ENCODE measurements around the gene IRF9. TPM values are rescaled to one million over a fixed set of nuclear protein-coding genes. Genes with fewer than 3 reads are reported as not detected.
"Not testable (repeated sequence)": the region's sequence is repeated elsewhere in the genome, so short reads cannot be mapped to it uniquely, and the experiment has no call there.

Gene IRF9
- total RNA-seq, 1 donor: 112 TPM

GRCh38 chr14:24188251-24189058, 27.4 kb downstream of the IRF9 start, which contains the start of gene IPO4:
IPO4 (minus strand) TSS chr14:24188816; CDS start chr14:24188787, 29 bp downstream.
- peak; percentile 86 to 97 (median 97) for DNase-seq (ENCODE audit: low read depth in 2 of 3, low spot score in 2 of 3)

DNA sequence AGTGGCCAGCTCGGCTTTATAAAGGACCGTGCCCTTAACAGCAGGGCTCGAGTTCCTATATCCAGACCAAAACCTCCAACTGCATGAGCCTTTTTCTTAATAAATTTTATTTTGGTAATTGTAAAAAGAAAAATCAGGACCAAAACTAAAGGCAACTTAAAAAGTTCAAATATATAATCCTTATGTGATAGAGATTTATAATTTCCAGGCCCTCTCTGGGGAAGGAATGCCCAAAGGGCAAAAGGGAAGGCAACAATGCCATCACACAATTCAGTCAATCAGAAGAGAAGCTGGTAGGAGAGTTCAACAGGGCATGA, 28.0 kb downstream of the IRF9 start:
- DNase-seq (ENCODE audit: low read depth in 2 of 3, low spot score in 2 of 3): no peak

GRCh38 chr14:24189460-24189859, 28.4 kb downstream of the IRF9 start:
- DNase-seq (ENCODE audit: low read depth in 2 of 3, low spot score in 2 of 3): no peak

DNA sequence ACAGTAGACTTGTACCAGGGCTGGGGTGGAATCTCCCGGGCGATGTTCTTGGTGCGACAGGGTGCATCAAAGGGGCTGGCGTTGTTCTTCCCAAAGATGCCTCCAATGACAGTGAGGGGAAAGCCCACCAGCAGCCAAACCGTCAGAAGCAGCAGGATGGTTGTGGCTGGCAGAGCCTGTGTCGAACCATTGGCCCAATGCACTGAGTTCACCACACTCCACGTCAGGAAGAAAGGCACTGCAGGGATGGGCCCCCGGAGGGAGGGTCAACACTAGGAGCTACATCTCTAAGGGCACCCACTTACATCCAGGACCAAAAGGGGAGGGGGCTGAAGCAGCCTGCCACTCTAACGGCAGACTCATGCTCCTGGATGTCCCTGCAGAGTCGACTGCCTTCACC, 29.4 kb downstream of the IRF9 start:
- no peak for DNase-seq (ENCODE audit: low read depth in 2 of 3, low spot score in 2 of 3)

DNA sequence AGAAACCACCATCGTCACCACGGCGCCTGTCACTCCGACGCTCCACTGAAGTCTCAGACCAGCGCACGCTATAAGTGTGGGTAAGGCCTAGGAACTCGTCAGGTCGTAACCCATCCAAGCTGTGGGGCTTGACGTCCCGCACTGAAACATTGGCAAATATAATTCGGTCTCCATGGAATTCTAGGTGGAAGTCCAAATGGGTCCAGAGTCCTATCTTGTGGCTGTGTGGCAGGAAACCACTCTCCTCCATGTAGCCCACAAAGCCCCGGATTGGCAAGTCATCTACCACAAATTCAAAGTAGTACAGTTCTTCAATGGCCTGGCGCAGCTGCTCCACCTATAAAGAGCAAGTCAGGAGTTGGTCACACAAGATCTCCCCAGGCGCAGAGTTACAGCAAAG, 31.9 kb downstream of the IRF9 start:
- no peak for DNase-seq (ENCODE audit: low read depth in 2 of 3, low spot score in 2 of 3)

GRCh38 chr14:24194186-24194872, 33.3 kb downstream of the IRF9 start:
- no peak for DNase-seq (ENCODE audit: low read depth in 2 of 3, low spot score in 2 of 3)

DNA sequence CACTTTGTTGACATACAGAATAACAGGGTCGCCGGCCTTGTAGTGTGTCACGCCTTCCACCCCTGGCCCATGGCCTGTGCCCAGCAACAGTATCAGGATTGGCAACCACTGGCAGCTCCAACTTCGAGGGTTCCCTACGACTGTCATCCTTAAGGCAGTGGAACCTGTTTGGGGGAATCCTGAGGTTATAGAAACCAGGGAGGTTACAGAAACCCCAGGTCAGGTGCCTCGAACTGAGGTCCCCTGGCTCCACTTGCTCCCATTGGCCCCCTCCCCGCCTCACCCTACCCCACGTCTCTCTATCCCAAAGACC, 33.8 kb downstream of the IRF9 start:
- DNase-seq (ENCODE audit: low read depth in 2 of 3, low spot score in 2 of 3): no peak

- peak; percentile 80 to 92 (median 90) for DNase-seq (ENCODE audit: low read depth in 2 of 3, low spot score in 2 of 3)
These were observed 34.4 kb downstream of the IRF9 start, which contains the start of gene TM9SF1 for GRCh38 chr14:24195186-24196070. TM9SF1 (minus strand) TSS chr14:24195441; CDS start chr14:24195019, 422 bp downstream.

DNA sequence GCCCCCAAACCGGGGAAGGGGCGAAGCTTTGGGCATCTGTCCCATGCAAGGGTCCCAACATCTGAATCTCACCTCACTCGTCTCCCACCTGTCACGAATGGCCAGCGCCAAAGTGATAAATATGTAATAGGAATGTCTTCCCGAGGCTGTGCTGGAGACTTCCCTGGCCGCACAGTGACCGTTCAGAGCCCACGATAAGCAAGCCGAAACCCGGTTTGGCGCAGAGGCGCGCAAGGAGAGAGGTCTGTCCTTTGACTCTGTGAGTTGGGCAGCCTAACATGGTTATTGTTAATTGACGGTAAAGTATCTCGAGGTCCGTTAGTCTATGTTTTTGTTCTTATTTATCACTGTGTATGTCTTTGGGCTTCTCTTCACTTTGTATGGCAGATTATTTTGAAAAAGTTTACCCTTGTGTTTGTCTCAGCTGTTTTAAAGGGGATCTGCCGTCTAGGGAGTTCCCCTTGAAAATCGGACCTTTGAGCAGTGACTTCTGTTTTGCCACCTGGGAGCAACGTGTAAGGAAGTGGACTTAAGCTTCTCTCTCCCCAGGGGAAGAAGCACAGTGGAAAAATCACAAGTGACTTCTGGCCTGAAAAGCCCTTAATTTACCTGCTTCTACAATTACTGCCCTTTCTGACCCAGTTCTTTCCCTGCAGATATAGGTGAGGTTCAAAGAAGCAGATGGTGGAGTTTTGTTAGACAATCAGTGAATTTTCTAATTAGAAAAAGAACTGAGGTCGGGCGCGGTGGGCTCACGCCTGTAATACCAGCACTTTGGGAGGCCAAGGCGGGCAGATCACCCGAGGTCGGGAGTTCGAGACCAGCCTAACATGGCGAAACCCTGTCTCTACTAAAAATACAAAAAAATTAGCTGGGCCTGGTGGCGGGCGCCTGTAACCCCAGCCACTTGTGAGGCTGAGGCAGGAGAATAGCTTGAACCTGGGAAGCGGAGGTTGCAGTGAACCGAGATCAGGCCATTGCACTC, 35.3 kb downstream of the IRF9 start:
- peak in 1 of 3 donors; percentile 26 for DNase-seq (ENCODE audit: low read depth in 2 of 3, low spot score in 2 of 3)

GRCh38 chr14:24197056-24197450, 36.0 kb downstream of the IRF9 start:
- DNase-seq (ENCODE audit: low read depth in 2 of 3, low spot score in 2 of 3): no peak

DNA sequence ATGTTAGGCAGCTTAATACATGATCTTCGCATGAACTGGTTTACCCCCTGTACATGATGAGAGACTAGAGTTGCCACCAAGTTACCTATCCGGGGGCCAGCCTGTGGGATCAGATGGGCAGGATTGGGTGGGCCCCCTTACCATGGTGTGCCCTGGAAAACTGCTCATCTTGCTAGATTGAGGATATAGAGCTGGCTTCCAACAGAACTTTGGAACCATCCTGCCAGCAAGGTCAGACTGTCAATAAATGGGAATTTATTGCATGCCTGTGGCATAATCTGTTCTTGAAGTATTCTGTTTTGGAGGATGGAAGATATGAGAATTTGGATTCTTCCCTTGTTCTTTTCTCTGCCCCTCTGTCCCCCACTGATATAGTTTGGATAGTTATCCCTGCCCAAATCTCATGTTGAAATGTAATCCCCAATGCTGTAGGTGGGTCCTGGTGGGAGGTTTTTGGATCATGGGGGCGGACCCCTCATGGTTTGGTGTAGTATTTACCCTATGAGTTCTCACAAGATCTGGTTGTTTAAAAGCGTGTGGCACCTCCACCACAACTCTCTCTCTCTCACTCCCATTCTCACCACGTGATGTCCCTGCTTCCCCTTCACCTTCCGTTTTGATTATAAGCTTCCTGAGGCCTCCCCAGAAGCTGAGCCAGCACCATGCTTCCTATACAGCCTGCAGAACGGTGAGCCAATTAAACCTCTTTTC, 37.9 kb downstream of the IRF9 start:
- no peak for DNase-seq (ENCODE audit: low read depth in 2 of 3, low spot score in 2 of 3)

DNA sequence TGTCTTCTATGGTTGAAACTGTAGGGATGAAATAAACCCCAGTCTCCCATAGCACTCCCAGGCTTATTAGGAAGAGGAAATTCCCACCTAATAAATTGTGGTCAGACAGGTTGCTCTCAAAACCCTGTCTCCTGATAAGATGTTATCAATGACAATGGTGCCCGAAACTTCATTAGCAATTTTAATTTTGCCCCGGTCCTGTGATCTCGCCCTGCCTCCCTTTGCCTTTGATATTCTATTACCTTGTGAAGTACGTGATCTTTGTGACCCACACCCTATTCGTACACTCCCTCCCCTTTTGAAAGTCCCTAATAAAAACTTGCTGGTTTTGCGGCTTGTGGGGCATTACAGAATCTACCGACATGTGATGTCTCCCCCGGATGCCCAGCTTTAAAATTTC, 41.5 kb downstream of the IRF9 start:
- DNase-seq (ENCODE audit: low read depth in 2 of 3, low spot score in 2 of 3): not testable (repeated sequence)

- not testable (repeated sequence) for DNase-seq (ENCODE audit: low read depth in 2 of 3, low spot score in 2 of 3)
These were observed 42.3 kb downstream of the IRF9 start for GRCh38 chr14:24203249-24203886.

GRCh38 chr14:24204163-24205146, 43.4 kb downstream of the IRF9 start:
- DNase-seq (ENCODE audit: low read depth in 2 of 3, low spot score in 2 of 3): no peak

DNA sequence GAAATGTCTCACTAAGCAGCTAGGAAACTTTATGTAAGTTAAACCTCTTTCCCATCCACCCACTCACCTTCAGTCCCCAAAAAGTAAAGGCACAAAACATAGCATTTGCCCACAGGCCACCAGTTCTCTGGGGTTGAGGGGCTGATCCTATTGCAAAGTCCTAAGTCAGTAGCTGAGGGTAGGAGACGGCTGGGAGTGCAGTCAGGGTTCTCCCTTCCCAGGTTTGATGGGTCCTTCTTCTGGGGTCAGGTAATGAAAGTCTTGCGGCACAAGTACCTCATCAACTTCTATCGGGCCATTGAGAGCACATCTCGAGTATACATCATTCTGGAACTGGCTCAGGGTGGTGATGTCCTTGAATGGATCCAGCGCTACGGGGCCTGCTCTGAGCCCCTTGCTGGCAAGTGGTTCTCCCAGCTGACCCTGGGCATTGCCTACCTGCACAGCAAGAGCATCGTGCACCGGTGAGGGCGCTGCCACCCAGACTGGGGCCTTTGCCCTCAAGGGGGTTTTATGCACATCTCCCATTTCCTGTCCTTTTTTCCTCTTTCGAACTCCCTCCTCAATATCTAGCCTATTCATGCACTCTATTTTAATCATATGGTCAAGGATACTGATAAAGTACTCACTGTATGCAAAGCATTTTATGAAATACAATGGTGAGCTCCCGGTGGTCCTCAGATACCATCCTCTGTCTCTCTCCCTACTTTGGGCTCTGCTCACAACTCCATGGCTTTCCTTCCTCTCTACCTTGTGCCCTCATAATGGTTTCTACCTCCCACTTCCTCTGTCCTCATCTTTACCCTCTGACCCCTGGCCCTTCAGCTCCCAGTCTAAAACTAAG, 45.4 kb downstream of the IRF9 start:
- no peak for DNase-seq (ENCODE audit: low read depth in 2 of 3, low spot score in 2 of 3)

DNA sequence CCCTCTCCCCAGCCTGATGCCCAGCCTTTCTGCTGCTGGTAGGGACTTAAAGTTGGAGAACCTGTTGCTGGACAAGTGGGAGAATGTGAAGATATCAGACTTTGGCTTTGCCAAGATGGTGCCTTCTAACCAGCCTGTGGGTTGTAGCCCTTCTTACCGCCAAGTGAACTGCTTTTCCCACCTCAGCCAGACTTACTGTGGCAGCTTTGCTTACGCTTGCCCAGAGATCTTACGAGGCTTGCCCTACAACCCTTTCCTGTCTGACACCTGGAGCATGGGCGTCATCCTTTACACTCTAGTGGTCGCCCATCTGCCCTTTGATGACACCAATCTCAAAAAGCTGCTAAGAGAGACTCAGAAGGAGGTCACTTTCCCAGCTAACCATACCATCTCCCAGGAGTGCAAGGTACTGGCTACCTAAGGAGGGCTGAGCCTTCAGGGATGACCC, 46.1 kb downstream of the IRF9 start:
- DNase-seq (ENCODE audit: low read depth in 2 of 3, low spot score in 2 of 3): no peak

DNA sequence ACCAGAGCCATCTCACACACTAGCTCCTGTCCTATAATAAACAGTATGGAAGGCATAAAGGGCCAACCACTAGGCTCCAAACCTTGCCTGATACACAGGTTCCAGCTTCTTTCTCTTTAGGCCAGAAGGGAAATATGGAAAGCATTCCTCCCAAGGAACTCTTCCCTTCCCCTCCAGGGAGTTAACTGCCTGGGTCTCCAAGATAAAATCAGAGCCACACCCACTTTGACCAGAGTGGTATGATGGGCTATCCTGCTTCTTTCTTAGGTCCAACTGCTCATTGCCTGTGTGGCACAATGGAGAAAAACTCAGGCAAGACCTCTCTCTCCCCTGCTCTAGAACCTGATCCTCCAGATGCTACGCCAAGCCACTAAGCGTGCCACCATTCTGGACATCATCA, 46.6 kb downstream of the IRF9 start:
- no peak for DNase-seq (ENCODE audit: low read depth in 2 of 3, low spot score in 2 of 3)

All from hematopoietic multipotent progenitor cell (in vitro differentiated cells).